Stimulated activated CD8-positive, alpha-beta memory T cell treated with anti-CD3 and anti-CD28 coated beads, Interleukin-15, amount 100 ng/mL, for 1 hour (primary cell): ENCODE results near the gene PIEZO1.
A peak's percentile ranks its signal among the peaks of the same experiment; 100 is the strongest.
"Not testable (repeated sequence)": the region's sequence is repeated elsewhere in the genome, so short reads cannot be mapped to it uniquely, and the experiment has no call there.

Experiments
- DNase-seq: peaks from one replicate; pipeline ENCODE4 v3.0.0-alpha.2; 2020; ENCODE audit warnings: low read depth

The PIEZO1 gene

DNA sequence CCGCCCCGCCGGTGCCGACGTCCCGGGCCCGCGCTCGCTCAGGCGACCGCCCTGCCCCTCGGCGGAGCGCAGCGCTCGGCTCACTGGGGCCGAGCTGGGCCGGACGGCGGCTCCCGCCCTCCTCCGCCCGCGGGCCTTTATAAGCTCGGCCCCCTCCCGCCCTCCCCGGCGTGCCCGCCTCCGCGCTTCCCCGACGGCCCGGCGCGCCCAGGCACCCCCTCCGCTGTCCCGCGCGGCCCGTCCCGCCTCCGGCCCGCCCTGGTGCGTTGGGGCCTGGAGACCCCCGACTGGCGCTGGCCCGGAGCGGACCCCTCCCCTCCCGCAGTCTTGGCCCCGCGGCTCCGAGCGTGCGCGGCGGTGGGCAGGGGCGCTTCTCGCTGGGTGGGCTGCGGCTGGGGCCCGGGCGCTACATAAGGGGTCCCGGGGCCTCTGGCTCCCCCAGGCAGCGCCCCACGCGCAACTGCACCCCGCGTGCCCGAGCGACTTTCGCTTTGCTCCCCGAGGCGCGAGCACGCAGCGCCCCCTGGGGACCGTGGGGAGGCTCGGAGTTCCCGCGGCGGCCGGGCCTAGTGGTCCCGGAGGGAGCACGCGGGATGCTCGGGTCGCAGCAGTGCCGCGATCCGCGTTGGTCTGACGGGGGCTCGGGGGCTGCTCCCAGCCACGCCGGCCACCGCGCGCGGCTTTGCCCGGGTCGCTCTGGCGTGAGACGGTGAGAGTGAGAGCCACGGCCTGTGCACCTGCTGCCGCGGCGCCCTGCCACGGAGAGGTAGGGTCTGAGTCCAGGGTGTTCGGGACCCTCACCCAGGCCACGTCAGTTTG, at the start of gene PIEZO1:
TSS of gene PIEZO1 (minus strand) at position 115 of the 819 bp plus-strand sequence. CDS start 256 bp downstream, outside the sequence.
- DNase-seq = peak; percentile 80

GRCh38 chr16:88834670-88835069, 49.6 kb upstream of the PIEZO1 start:
- no peak for DNase-seq

GRCh38 chr16:88833086-88833485, 48.1 kb upstream of the PIEZO1 start:
- DNase-seq = no peak

DNA sequence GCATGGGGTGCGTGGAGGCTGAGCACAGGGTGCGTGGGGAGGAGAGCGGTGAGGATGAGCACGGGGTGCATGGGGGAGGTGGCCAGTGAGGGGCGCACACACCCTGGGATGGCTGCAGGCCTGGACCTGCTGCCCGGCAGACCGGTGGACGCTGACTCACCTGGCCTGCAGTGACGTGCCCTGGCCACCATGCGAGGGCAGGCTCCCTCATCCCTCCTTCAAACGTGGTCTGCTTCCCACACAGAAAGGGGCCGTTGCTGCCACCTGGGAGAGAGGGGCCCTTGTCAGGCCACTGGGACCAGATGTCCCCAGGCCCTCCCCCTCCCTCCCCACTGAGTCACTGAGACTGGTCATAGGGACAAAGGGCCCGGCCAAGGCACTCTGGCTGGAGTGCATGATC, 46.8 kb upstream of the PIEZO1 start:
- DNase-seq = no peak

GRCh38 chr16:88830783-88831182, 45.8 kb upstream of the PIEZO1 start:
- DNase-seq = no peak

DNA sequence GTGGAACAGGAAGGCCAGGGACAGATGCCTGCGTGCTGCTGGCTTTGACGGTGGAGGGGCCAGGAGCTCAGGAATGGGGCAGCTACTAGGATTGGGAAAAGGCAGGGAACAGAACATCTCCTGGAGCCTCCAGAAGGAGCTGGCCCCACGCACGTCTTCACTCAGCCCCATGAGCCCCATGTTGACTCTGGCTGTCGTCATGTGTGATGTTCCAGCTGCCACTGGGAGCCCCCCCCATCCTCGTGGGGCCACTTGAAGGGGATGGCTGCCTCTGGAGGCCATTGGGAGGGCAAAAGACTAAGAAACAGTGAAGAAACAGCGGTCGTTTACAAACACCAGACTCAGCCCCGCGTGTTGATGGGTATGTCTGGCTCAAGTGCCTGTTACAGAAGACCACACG, 45.2 kb upstream of the PIEZO1 start:
- no peak for DNase-seq

DNA sequence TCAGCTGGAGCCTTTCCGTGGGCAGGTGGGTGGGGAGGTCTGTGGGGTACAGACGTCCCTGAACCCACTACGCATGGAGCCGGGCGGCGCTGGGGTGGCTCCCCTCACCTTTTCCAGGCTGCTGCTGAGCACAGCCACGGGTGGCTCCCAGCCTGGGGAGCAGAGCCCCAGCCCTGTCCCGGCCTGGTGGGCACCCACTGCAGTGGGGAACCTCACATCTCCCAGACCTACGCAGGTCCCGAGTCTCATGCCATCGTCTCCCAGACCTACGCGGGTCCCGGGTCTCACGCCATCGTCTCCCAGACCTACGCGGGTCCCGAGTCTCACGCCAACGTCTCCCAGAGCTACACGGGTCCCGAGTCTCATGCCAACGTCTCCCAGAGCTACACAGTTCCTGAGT, 43.7 kb upstream of the PIEZO1 start:
- DNase-seq = no peak

DNA sequence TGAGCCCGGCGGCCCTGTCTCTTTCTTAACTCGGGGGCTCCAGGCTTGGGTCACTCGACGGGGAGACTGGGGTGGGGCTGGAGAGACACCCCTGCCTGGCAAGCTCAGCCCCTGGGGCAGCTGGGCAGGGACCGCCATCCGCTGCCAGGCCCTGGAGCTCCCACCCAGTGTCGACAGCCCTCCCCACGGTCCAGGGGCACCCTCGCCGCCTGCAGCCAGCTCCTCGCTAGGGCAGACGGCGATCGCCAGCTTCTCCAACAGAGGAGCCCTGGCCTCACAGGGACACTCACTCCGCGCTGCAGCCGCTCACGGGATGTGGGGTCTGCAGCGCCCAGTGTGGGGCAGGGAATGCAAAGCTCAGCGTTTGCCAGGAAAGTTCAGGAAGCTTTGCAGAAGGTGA, 42.7 kb upstream of the PIEZO1 start:
- no peak for DNase-seq

DNA sequence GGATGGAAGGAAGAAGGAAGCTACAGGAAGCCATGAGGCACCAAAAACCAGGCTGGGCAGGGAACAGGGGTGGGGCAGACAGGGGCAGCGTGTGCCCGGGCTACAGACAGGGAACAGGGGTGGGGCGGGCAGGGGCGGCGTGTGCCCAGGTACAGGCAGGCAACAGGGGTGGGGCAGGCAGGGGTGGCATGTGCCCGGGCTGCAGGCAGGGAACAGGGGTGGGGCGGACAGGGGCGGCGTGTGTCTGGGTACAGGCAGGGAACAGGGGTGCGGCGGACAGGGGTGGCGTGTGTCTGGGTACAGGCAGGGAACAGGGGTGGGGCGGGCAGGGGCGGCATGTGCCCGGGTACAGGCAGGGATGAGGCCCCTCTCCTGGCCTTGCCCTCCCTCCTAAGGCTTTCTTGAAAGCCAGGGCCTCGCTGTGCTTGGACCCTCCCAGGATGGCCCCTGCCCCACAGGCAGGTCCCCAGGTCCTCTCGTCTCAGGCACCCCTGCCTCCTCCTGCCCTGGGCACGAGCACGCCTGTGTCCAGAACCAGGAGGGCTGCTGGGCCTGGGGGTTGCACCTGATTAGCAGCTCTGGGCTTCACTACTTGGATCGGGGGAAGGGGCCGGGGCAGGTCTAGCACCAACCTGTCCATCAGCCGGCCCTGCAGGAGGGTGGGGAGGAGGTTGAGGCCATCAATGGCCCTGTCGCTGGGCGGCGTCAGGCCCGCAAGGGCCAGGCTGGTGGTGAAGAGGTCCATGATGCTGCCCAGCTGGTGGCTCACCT, 41.2 kb upstream of the PIEZO1 start:
- DNase-seq = no peak

GRCh38 chr16:88825146-88825545, 40.1 kb upstream of the PIEZO1 start:
- DNase-seq = no peak

DNA sequence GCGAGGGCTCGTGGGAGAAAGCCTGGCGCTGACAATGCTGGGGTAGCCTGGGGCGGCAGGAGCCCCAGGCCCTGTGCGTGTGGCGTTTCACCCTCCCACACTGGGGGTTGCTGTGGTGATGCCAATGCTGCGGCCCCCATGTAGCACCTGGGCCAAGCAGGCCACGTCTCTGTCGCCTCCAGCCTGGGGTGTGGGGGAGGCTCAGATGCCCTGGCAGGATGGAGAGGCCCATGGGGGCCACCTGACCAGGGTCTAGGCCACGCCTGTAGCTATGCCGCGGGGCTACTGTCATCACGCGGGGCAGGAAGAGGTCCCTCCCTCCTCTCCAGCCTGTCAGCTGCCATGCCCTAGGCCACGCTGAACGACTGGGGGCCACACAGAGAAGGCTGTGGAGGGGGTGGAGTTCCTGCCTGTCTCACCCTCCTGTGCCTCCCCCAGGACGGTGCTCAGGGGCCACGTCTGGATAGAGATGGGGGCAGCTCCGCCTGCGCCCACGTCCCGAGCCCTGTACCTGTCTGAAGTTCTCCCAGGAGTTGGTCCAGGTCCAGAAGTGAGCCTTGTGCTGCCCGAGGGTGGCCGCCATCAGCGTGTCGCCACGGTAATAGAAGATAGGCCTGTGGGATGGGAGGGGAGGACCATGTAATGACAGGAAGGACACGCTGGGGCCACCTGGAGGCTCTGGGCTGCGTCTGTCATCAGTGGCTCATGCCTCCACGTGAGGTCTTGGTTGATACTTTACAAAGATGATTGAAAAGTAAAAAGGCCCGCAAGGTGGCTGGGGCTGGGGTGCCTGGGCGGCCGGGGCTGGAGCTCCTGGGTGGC, 39.4 kb upstream of the PIEZO1 start:
- DNase-seq = no peak

- not testable (repeated sequence) for DNase-seq
Observed at GRCh38 chr16:88823646-88824045, 38.6 kb upstream of the PIEZO1 start.

GRCh38 chr16:88822281-88823040, 37.4 kb upstream of the PIEZO1 start:
- no peak for DNase-seq

- DNase-seq = no peak
Observed at GRCh38 chr16:88821168-88821850, 36.3 kb upstream of the PIEZO1 start.

GRCh38 chr16:88820385-88821025, 35.5 kb upstream of the PIEZO1 start:
- DNase-seq = no peak

DNA sequence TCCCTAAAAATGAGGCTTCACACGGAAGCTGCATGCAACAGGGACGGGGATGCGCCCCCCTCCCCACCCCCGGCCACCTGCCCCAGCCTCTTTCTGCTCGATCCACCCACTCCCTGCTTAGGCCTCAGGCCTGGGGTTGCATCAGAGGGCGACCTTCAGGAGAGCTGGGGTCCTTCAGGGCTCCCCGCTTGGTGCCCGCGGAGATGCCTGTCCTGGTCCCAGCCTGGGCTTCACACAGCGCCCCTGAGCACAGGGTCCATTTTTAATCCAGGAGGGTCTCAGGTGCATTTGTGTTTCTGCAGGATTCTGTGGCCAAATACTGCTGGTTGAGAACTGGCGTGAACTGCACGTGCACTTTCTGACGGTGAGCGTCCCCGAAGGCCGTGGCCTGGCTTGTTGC, 34.1 kb upstream of the PIEZO1 start:
- DNase-seq = no peak

DNA sequence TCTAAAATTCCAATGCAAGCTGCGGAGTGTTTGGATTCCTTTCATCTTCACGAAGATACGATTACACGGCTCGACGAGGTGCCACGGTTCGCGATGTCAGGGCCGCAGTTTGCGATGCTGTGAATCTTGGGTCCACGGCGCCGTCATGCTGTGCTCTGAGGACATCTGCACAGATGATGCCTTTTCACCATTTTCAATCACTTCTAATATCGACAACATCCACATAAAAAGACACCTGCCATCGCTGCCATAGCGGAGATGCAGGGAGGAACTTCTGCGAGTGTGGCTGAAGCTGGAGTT, 33.5 kb upstream of the PIEZO1 start:
- DNase-seq = no peak

DNA sequence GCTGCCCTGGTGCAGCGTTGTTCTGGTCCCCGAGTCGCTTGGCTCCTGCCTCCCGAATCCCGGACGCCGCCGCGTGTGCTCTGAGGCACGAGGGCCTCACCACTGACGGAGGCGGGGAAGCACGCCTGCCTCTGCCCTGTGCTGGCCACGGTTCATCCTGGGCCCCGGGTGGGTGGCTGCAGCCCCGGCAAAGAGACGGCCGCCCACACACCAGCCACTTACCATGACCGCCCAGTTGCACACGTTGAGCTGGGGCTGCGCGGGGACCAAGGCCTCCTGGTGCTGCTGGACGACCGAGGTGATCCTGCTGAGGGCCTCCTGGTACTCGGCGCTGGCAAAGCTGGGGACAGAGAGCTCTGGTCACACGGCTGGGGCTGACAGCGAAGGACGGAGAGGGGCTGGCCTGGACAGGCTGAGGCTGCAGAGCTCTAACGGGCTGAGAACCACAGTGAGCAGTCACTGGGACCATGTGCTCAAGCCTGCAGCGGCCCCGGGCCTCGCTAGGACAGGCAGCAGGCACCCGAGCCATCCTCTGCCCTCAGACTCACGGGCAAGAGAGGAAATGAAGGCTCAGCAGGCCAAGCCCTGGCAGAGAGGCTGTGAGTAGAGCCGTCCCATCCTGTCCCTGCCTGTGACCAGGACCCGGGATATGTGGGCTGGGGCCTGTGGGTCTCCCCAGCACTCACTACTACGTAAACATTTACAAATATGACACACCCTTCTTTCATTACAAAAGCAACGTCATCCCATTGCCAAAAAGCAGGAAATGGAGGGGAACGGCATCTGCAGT, 33.0 kb upstream of the PIEZO1 start:
- DNase-seq = no peak

DNA sequence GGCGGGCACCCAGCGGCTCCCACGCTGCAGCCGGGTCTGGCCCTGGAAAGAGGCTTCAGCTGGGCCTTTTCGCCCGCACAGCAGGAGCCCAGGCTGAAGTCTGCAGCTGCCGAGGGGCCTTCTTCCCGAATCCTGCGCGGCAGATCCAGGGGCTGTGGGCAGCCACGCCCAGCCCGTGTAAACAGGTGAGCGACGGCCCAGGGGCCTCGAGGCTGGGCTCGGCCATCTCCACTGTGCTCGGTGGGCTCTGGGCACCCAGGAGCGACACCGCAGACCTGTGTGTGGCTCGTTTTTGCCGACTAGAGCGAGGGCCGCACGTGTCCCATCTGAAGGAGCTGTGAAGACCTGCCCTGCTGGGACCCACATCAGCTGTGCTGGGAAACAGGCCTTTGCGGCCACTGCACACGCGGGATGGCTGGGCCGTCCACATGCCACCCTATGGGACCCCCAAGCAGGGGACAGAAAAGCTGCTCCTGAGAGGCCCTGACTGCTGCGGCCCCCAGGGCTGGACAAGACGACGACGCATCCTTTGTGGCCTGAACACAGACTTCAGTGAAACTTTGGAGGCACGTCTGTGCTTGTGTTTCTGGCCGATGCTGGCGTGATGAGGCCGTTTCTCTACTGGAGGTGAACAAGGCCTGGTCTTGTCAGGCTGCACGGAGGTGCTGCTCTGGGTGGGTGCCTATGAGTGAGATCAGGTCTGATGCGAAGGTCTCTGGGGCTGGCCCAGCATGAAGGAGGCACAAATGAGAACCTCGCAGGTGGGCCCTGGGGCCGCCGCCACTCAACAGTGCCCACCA, 31.9 kb upstream of the PIEZO1 start:
- DNase-seq = no peak
